ENCODE results near the gene IL5.

IL5 gene

GRCh38 chr5:132497488-132497997 is 45.8 kb downstream of the IL5 start:
- DNase-seq: no peak

- no peak for DNase-seq
Measured at GRCh38 chr5:132496631-132497487, 46.5 kb downstream of the IL5 start.

- DNase-seq: peak; percentile 80
Measured at GRCh38 chr5:132496191-132496630, 47.1 kb downstream of the IL5 start.

- peak; percentile 55 for DNase-seq
Measured at GRCh38 chr5:132495667-132496190, 47.6 kb downstream of the IL5 start.

GRCh38 chr5:132493821-132494220 is 49.5 kb downstream of the IL5 start:
- DNase-seq: no peak

- DNase-seq: no peak
Measured at GRCh38 chr5:132493241-132493640, 50.1 kb downstream of the IL5 start.

- no peak for DNase-seq
Measured at GRCh38 chr5:132492386-132493125, 50.8 kb downstream of the IL5 start.

Measured in NCI-H2171 treated with DMSO at 0.1 percent for 48 hours (cell line).